ENCODE data around the gene DPF1.

The DPF1 gene

DNA sequence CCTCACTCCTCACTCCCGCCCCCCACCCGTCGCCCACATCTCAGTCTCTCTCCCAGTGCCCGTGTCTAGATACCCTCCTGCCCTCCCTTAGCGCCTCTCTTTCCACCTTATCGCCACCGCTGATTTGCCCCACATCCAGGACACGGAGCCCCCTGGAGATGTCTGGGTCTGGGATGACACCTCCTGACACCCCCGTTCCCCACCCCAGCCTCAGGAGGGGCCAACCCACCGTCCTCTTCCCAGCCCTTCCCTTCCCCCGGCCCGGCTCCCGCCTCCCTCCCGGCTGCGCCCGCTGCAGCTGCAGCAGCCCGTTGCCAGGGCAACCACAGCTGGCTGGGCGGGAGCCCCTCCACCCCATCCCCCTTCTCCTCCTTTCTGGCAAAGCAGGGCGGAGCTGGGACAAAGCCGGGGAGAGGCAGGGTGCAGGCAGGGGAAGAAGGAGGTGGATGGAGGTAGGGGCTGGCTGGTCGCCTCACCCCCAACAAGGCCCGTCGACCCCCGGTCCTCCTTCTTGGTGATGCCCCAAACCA is 13.5 kb downstream of the DPF1 start:
- Mint-ChIP-seq H3K4me1 (peaks cover 59% of the 10 kb centered on the region), H3K27me3 (ENCODE audit: low read depth, poor library complexity) (peaks cover 3% of the 10 kb centered on the region), H3K9me3 (no peaks in the 10 kb centered on the region), H3K36me3 (ENCODE audit: low read depth) (peaks cover 9% of the 10 kb centered on the region), H3K27ac (no peak overlapping the region), H3K4me3 (peak overlapping the region; percentile 81)
- DNase-seq: peak; percentile 88
- TF ChIP-seq, protein P1, sequence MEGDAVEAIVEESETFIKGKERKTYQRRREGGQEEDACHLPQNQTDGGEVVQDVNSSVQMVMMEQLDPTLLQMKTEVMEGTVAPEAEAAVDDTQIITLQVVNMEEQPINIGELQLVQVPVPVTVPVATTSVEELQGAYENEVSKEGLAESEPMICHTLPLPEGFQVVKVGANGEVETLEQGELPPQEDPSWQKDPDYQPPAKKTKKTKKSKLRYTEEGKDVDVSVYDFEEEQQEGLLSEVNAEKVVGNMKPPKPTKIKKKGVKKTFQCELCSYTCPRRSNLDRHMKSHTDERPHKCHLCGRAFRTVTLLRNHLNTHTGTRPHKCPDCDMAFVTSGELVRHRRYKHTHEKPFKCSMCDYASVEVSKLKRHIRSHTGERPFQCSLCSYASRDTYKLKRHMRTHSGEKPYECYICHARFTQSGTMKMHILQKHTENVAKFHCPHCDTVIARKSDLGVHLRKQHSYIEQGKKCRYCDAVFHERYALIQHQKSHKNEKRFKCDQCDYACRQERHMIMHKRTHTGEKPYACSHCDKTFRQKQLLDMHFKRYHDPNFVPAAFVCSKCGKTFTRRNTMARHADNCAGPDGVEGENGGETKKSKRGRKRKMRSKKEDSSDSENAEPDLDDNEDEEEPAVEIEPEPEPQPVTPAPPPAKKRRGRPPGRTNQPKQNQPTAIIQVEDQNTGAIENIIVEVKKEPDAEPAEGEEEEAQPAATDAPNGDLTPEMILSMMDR (IDR thresholded peaks at IDR 0.05): no peak

DNA sequence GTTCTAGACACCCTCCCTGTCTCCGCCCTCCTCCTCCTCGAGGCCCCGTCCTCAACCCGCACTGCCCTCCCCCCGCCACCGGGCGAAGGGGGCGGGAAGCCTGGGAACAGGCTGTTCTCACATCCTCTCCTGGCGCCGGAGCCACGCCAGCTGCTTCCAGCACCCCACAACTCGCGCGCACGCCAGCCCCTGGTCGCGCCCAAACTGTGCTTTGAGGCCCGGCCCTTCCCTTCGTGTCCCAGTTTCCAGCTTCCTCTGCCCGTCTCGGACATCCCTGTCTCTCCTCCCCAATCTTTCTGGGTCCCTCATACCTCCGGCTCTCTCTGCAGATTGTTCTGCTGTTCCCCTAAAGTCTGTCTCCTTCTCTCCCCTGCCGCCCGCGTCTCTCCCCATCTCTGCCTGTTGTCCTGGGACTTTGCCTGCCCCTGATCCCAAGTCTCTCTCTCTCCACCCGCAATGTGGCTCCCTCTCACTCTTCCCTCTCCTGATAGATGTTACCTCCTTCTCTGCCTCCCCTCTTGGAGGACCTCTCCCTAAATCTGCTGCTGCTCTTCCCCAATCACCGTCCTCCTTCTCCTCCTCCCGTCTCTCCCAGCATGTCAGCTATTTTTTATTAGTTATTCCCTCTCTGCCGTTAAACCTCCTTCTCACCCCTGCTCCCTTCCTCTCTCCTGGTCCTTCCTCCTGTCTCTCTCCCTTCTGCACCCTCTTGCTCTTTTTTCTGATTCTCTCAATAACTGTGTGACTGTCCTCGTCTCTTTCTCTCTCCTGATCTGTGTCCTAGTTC is 14.2 kb downstream of the DPF1 start:
- TF ChIP-seq, protein P1 (IDR thresholded peaks at IDR 0.05): no peak
- Mint-ChIP-seq H3K36me3 (ENCODE audit: low read depth) (peaks cover 10% of the 10 kb centered on the region), H3K27ac (peak overlapping the region; percentile 8), H3K27me3 (ENCODE audit: low read depth, poor library complexity) (peaks cover 3% of the 10 kb centered on the region), H3K4me3 (peak overlapping the region; percentile 81), H3K4me1 (peaks cover 59% of the 10 kb centered on the region), H3K9me3 (no peaks in the 10 kb centered on the region)
- DNase-seq: peak; percentile 57

DNA sequence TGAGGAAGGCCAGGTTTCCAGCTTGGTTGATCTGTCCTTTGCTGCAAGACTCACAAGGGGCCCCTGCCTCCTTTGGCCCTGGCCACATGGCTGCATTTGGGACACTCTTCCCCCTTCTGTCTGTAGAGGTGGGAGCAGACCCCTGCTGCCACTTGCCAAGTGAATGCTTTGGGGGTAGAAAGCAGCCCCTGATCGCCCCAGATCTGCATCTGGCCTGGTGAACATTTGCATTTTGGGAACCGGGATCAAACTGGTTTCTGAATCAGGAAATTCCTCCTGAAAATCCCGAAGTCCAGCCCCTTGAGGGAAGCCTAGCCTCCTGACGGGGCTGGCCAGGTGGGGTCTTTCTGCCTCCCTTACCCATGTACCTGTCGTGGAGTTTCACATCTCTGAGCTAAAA is 14.9 kb downstream of the DPF1 start:
- DNase-seq: no peak
- peaks cover 3% of the 10 kb centered on the region for H3K27me3 Mint-ChIP-seq (ENCODE audit: low read depth, poor library complexity)
- no peaks in the 10 kb centered on the region for H3K9me3 Mint-ChIP-seq
- TF ChIP-seq, protein P1 (IDR thresholded peaks at IDR 0.05): no peak
- peaks cover 57% of the 10 kb centered on the region for H3K4me1 Mint-ChIP-seq
- H3K36me3 Mint-ChIP-seq (ENCODE audit: low read depth): peaks cover 13% of the 10 kb centered on the region
- peak overlapping the region; percentile 81 for H3K4me3 Mint-ChIP-seq
- no peak overlapping the region for H3K27ac Mint-ChIP-seq

DNA sequence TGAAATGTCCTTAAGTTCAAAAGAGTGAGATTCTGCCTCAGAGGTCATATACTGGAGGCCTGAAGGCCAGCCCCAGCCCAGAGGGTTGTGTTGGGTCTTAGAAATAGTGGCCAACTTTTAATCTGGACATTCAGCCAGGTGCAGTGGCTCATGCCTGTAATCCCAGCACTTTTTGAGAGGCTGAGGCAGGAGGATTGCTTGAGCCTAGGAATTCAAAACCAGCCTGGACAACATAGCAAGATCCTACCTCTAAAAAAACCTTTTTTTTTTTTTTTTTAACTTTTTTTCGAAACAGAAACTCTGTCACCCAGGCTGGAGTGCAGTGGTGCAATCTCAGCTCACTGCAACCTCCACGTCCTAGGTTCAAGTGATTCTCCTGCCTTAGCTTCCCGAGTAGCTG is 15.5 kb downstream of the DPF1 start:
- H3K4me1 Mint-ChIP-seq: peaks cover 55% of the 10 kb centered on the region
- no peak for DNase-seq
- no peak overlapping the region for H3K27ac Mint-ChIP-seq
- TF ChIP-seq, protein P1 (IDR thresholded peaks at IDR 0.05): no peak
- H3K36me3 Mint-ChIP-seq (ENCODE audit: low read depth): peaks cover 11% of the 10 kb centered on the region
- no peak overlapping the region for H3K4me3 Mint-ChIP-seq
- peaks cover 3% of the 10 kb centered on the region for H3K27me3 Mint-ChIP-seq (ENCODE audit: low read depth, poor library complexity)
- no peaks in the 10 kb centered on the region for H3K9me3 Mint-ChIP-seq

DNA sequence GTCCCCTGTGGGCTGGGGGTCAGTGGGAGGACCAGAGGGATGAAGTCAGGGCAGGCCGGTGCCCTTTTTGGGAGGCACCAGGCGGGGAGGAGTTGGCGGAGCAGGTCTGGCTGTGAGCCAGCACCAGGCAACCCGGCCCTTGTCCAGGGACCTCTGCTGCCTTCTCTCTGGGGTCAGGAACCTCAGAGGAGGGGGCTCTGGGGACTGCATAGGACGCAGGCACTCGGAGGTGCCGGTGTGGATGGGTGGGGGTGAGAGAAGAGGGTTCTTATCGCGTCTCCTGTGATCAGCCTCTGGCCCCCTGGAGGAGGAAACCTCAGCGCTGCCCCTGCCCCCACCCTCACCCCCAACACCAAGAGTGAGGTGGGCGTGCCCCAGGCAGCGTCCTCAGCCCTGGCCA is 16.5 kb downstream of the DPF1 start:
- no peak for DNase-seq
- Mint-ChIP-seq H3K36me3 (ENCODE audit: low read depth) (peaks cover 16% of the 10 kb centered on the region), H3K9me3 (no peaks in the 10 kb centered on the region), H3K27ac (no peak overlapping the region), H3K27me3 (ENCODE audit: low read depth, poor library complexity) (peaks cover 3% of the 10 kb centered on the region), H3K4me3 (no peak overlapping the region), H3K4me1 (peaks cover 60% of the 10 kb centered on the region)
- TF ChIP-seq, protein P1 (IDR thresholded peaks at IDR 0.05): no peak

DNA sequence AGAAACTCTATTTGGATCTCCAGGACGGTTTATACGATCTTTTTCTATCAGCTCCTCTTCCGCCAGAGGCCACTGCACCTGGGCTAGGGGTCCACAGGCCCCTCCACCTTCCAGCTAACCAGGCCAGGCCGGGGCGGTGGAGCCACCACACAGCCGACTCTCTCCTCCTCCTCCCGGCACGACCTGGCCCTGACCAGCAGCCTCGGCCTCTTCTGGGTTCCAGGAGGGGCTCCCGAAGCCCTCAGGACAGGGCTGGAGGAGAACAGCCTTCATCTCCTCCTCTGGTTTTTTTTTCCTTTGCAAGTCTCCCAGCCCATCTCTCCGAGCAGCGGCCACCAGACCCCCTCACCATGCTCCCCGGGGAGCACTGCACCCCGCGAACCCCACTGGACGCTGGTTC is 17.1 kb downstream of the DPF1 start:
- DNase-seq: no peak
- Mint-ChIP-seq H3K27me3 (ENCODE audit: low read depth, poor library complexity) (peaks cover 3% of the 10 kb centered on the region), H3K27ac (peak overlapping the region; percentile 64), H3K9me3 (no peaks in the 10 kb centered on the region), H3K36me3 (ENCODE audit: low read depth) (peaks cover 22% of the 10 kb centered on the region), H3K4me3 (no peak overlapping the region), H3K4me1 (peaks cover 61% of the 10 kb centered on the region)
- TF ChIP-seq, protein P1 (IDR thresholded peaks at IDR 0.05): no peak
